ENCODE results near the gene PDGFRA. TPM values are rescaled to one million over a fixed set of nuclear protein-coding genes. Genes with fewer than 3 reads are reported as not detected.

The PDGFRA gene
- total RNA-seq, 2 experiments from 2014 or later, result not detected

DNA sequence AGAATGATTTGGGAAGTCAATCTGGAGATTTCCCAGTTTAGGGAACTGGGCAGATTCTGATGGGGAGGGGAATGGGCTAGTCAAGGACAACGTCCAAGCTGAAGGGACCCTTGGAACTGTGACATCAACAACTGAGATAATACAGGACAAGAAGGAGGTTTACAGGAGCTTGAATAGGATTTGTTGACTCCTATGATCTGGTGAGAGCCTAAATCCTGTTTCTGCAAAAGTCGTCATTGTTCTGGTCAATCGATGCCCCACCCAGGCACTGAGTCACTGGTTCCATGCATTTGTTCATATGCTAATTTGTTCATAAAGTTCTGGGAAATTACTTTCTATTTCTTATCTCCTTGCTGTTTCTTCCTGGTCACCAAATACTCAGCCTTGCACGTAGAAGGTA lies 15.3 kb upstream of the PDGFRA start:
- no peaks in the 10 kb centered on the region for H3K36me3 Mint-ChIP-seq (ENCODE audit: low read depth)
- no peak for DNase-seq
- no peak overlapping the region for H3K27ac Mint-ChIP-seq
- POLR2A ChIA-PET, result no interaction called here
- intact Hi-C loops (cut with DNase I, micrococcal nuclease), result no loop called here
- no peak for ATAC-seq (ENCODE audit: poor library complexity)
- Histone ChIP-seq H3K27me3 (ENCODE audit: control insufficient read depth in 1 of 2, insufficient read depth in 2 of 2, low read length in 2 of 2) (peaks cover 13 to 15% of the 10 kb centered on the region in 2 experiments), H3K4me3 (ENCODE audit: low read length) (no peak overlapping the region), H3K4me1 (ENCODE audit: insufficient read depth, low read length) (peaks cover 6% of the 10 kb centered on the region), H3K9me3 (ENCODE audit: control insufficient read depth in 1 of 2, insufficient read depth in 1 of 2, low read length in 2 of 2) (no peaks in the 10 kb centered on the region), H3K36me3 (ENCODE audit: insufficient read depth, low read length) (no peaks in the 10 kb centered on the region), H3K27ac (ENCODE audit: low read depth in 1 of 2, low read length in 2 of 2) (no peak overlapping the region)
- CTCF ChIA-PET, result no interaction called here
- H3K9me3 Mint-ChIP-seq, result no peaks in the 10 kb centered on the region
- peaks cover 3% of the 10 kb centered on the region for H3K4me1 Mint-ChIP-seq (ENCODE audit: low read depth)
- TF ChIP-seq, protein P1, sequence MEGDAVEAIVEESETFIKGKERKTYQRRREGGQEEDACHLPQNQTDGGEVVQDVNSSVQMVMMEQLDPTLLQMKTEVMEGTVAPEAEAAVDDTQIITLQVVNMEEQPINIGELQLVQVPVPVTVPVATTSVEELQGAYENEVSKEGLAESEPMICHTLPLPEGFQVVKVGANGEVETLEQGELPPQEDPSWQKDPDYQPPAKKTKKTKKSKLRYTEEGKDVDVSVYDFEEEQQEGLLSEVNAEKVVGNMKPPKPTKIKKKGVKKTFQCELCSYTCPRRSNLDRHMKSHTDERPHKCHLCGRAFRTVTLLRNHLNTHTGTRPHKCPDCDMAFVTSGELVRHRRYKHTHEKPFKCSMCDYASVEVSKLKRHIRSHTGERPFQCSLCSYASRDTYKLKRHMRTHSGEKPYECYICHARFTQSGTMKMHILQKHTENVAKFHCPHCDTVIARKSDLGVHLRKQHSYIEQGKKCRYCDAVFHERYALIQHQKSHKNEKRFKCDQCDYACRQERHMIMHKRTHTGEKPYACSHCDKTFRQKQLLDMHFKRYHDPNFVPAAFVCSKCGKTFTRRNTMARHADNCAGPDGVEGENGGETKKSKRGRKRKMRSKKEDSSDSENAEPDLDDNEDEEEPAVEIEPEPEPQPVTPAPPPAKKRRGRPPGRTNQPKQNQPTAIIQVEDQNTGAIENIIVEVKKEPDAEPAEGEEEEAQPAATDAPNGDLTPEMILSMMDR (IDR thresholded peaks at IDR 0.05), result no peak
- H3K27me3 Mint-ChIP-seq, result peaks cover 43% of the 10 kb centered on the region
- H3K4me3 Mint-ChIP-seq, result no peak overlapping the region

DNA sequence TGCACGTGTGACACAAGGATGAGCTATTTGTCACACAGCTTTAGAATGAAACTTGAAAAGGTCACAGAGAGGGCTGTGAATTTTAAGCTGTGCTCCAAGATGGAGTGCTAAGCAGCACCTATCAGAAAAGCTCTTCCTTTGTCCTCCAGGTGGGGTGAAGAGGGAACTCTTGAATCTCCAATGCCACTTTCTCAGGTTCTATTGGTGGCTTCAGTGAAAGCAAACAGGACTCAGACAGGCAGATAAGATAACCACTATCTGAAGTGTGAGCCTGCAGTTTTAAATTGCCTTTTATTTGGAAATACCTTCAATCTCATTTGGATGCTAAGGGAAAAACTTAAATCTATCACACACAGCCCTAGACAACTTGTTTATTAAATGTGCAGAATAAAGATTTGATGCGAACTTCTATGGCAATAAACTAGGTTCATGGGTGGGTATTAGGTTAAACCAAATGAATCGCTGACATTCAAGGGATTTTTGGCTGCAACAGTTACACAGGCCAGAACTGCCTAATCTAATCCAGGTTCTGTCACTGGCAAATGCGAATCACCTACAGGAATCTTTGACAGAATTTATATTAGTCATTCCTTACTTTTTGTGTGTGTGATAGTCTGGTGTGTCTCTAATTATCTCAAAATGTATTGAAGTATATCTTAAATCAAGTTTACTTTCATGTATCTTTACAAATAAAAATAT lies 13.6 kb upstream of the PDGFRA start:
- intact Hi-C loops (cut with DNase I, micrococcal nuclease), result loop anchor here in 1 of 2 experiments (2.0 kb wide), 1 partner anchor 1019 kb away; no protein-coding TSS in a partner anchor
- H3K4me3 Mint-ChIP-seq, result no peak overlapping the region
- no peaks in the 10 kb centered on the region for H3K36me3 Mint-ChIP-seq (ENCODE audit: low read depth)
- ATAC-seq (ENCODE audit: poor library complexity), result no peak
- H3K4me1 Mint-ChIP-seq (ENCODE audit: low read depth), result peaks cover 3% of the 10 kb centered on the region
- H3K27me3 ChIP-seq (ENCODE audit: control insufficient read depth in 1 of 2, insufficient read depth in 2 of 2, low read length in 2 of 2), result peaks cover 13% of the 10 kb centered on the region in 2 experiments
- no peaks in the 10 kb centered on the region for H3K9me3 ChIP-seq (ENCODE audit: control insufficient read depth in 1 of 2, insufficient read depth in 1 of 2, low read length in 2 of 2)
- peaks cover 50% of the 10 kb centered on the region for H3K27me3 Mint-ChIP-seq
- H3K36me3 ChIP-seq (ENCODE audit: insufficient read depth, low read length), result no peaks in the 10 kb centered on the region
- no peak overlapping the region for H3K4me3 ChIP-seq (ENCODE audit: low read length)
- no peak overlapping the region for H3K27ac ChIP-seq (ENCODE audit: low read depth in 1 of 2, low read length in 2 of 2)
- ChIA-PET CTCF (interaction anchor here (0.7 to 2.2 kb wide), 2 partner anchors 266 to 285 kb away, joined by 4 to 12 read pairs; no protein-coding TSS in a partner anchor), POLR2A (no interaction called here)
- H3K9me3 Mint-ChIP-seq, result no peaks in the 10 kb centered on the region
- no peak for DNase-seq
- no peak overlapping the region for H3K27ac Mint-ChIP-seq
- TF ChIP-seq, protein P1 (IDR thresholded peaks at IDR 0.05), result no peak
- peaks cover 6% of the 10 kb centered on the region for H3K4me1 ChIP-seq (ENCODE audit: insufficient read depth, low read length)

DNA sequence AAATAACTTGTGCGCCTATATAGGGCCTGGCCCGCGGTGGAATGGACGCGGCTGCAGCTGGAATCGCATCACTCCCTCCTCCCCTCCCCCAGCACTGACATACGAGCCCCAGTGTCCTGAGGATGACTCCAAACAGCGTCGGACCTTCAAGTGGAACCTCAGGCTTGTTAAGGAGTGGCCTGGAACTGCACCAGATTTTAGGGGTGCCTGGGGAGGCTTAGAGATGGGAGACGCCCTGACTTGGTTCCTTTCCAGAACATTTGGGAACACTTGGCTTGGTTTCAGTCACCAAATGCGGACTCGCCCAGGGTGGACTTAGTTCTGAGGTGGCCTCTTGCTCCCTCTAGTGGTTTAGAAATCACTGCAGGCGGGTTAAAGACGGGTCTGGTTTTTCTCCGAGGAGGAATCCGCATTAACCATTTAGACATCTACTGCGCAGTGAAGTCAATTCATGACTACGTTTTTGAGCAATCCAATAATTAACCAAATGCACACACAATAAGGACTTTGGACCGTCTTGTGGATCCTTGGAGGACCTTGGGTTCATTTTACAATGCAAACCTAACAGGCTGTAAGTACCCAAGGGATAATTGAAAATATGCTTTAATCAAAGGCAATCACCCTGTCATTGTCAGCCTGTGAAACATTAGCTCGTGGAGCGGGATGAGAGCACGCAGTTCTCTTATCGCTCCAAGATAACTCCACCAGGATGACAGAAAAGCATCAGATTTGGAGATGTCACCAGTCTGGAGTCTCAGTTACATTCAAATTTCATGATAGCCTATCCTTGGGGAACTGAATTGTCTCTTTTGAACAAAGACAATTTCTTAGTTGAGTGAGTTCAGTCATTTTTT lies 11.2 kb upstream of the PDGFRA start:
- intact Hi-C loops (cut with DNase I, micrococcal nuclease), result loop anchor here (1.0 to 2.0 kb wide), 2 partner anchors 288 to 1021 kb away; no protein-coding TSS in a partner anchor
- Histone ChIP-seq H3K36me3 (ENCODE audit: insufficient read depth, low read length) (no peaks in the 10 kb centered on the region), H3K27me3 (ENCODE audit: control insufficient read depth in 1 of 2, insufficient read depth in 2 of 2, low read length in 2 of 2) (peaks cover 13 to 16% of the 10 kb centered on the region in 2 experiments), H3K4me3 (ENCODE audit: low read length) (no peak overlapping the region), H3K4me1 (ENCODE audit: insufficient read depth, low read length) (peaks cover 6% of the 10 kb centered on the region), H3K9me3 (ENCODE audit: control insufficient read depth in 1 of 2, insufficient read depth in 1 of 2, low read length in 2 of 2) (no peaks in the 10 kb centered on the region), H3K27ac (ENCODE audit: low read depth in 1 of 2, low read length in 2 of 2) (no peak overlapping the region)
- no peaks in the 10 kb centered on the region for H3K9me3 Mint-ChIP-seq
- H3K4me3 Mint-ChIP-seq, result no peak overlapping the region
- ChIA-PET CTCF (interaction anchor here (0.8 to 1.8 kb wide), 2 partner anchors 288 to 1022 kb away, joined by 3 to 9 read pairs; no protein-coding TSS in a partner anchor), POLR2A (no interaction called here)
- ATAC-seq (ENCODE audit: poor library complexity), result peak; percentile 57
- H3K4me1 Mint-ChIP-seq (ENCODE audit: low read depth), result peaks cover 3% of the 10 kb centered on the region
- H3K27ac Mint-ChIP-seq, result no peak overlapping the region
- no peaks in the 10 kb centered on the region for H3K36me3 Mint-ChIP-seq (ENCODE audit: low read depth)
- peak; percentile 27 to 79 (median 42) for DNase-seq
- TF ChIP-seq, protein P1 (IDR thresholded peaks at IDR 0.05), result peak; percentile 83
- peaks cover 55% of the 10 kb centered on the region for H3K27me3 Mint-ChIP-seq

Measured in CD4-positive, alpha-beta T cell (primary cell).